Adrenal gland (tissue), 12 donors: ENCODE measurements around the gene PDE6B. TPM values are rescaled to one million over a fixed set of nuclear protein-coding genes. Genes with fewer than 3 reads are reported as not detected.

Experiments used
- DNase-seq, 7 donors: peaks; one replicate each; pipeline ENCODE4 v3.0.0-alpha.2; 2019 to 2020
- H3K27ac ChIP-seq, 5 donors: fragments of 200-600 bp; sonication (generic) in 4 of 5; 1 replicate in 3 of 5; 2 replicates in 2 of 5; pipeline versions ENCODE4 v1.5.1 to v1.8.0; 2016 to 2020; ENCODE audit warnings: mild to moderate bottlenecking in 1 of 5
- H3K27me3 ChIP-seq: fragments of 200-600 bp; 2 replicates; pipeline ENCODE4 v1.8.0; 2021
- H3K36me3 ChIP-seq, 2 donors: fragments of 200-600 bp; replicated peaks in 1 of 2; 1 replicate in 1 of 2; 2 replicates in 1 of 2; pipeline versions ENCODE4 v1.5.1 to v1.8.0; 2018 to 2022
- H3K4me1 ChIP-seq, 2 donors: fragments of 200-600 bp; replicated peaks in 1 of 2; 1 replicate in 1 of 2; 2 replicates in 1 of 2; pipeline versions ENCODE4 v1.5.1 to v1.8.0; 2018 to 2021
- H3K4me3 ChIP-seq, 4 donors: fragments of 200-600 bp; sonication (generic) in 3 of 4; one replicate each; pipeline ENCODE4 v1.5.1; 2016 to 2018
- H3K9me3 ChIP-seq, 3 donors: fragments of 200-600 bp; sonication (generic) in 1 of 3; replicated peaks in 1 of 3; 1 replicate in 2 of 3; 2 replicates in 1 of 3; pipeline versions ENCODE4 v1.5.1 to v1.8.0; 2016 to 2021
- CTCF ChIP-seq, 6 experiments: fragments of 450-650 bp in 4 of 6; fragments of 200-600 bp in 2 of 6; sonication (generic) in 1 of 6; IDR thresholded peaks; 1 replicate in 5 of 6; 2 replicates in 1 of 6; pipeline versions ENCODE4 v1.5.1 to v1.8.0; 2016 to 2021; ENCODE audit warnings: antibody characterized with exemption in 6 of 6, mild to moderate bottlenecking in 2 of 6, moderate library complexity in 1 of 6
- POLR2A ChIP-seq, 2 donors: fragments of 450-650 bp; IDR thresholded peaks; one replicate each; pipeline ENCODE4 v1.6.1; 2017; ENCODE audit warnings: antibody characterized with exemption in 2 of 2, mild to moderate bottlenecking in 2 of 2, moderate library complexity in 1 of 2
- WGBS, 4 donors: extraction: QIAGEN DNeasy Blood & Tissue Kit in 2 of 4; methylation state at CpG; one replicate each; pipeline versions ENCODE4 v1.1.5 to v1.1.7; 2013 to 2017; 5-methylcytosine and 5-hydroxymethylcytosine counted together
- intact Hi-C, 2 donors: fragments of 100-400 bp; cut with DNase I; formaldehyde crosslinking; loops; one replicate each; pipeline versions ENCODE4 v1.14.1 to v1.15.0; 2022 to 2023
- polyA plus RNA-seq, 3 donors: library from polyadenylated mRNA; stranded (reverse); fragments of 200-250 nt in 2 of 3; fragments of 350-450 nt in 1 of 3; fragmentation: Illumina TruSeq in 1 of 3; extraction: RNeasy Lipid Tissue Mini Kit (QIAGEN cat#74804) in 1 of 3; gene quantifications; one replicate each; pipeline ENCODE4 v1.2.3, GENCODE V29; 2013 to 2014
- total RNA-seq, 9 donors: library from RNA; depleted of rRNA in 4 of 9; stranded (reverse); fragments of >200 nt in 4 of 9; fragments of 120-200 nt in 1 of 9; fragmentation: NEBNext Ultra II Directional in 1 of 9; extraction: Animal tissue kit (Norgen Biotek cat#: 25700) in 1 of 9; gene quantifications; one replicate each; pipeline versions ENCODE4 v1.1.0 to v1.2.4, GENCODE V29; 2013 to 2023
- donor health status: healthy with polysubstance abuse.
- donor health status: Bipolar disorder and iron deficiency.
- donor health status: DM: yes; HTN: yes; CAD: no.
- donor health status: DM: no; HTN: no; CAD: no.
- donor health status: DM: no; HTN: no; CAD: no.
- donor health status: DM: yes; HTN: yes; CAD: no.

The PDE6B gene
- total and polyA plus RNA-seq, 12 donors, result 0.68 to 26.6 (median 1.9) TPM; not detected in 2

GRCh38 chr4:613126-613525 lies 12.2 kb upstream of the PDE6B start:
- no peak for DNase-seq

GRCh38 chr4:616091-616490 lies 9.3 kb upstream of the PDE6B start:
- H3K27me3 ChIP-seq, result peaks cover 11% of the 10 kb centered on the region
- H3K27ac ChIP-seq, result no peak overlapping the region
- no peaks in the 10 kb centered on the region for H3K36me3 ChIP-seq
- H3K4me1 ChIP-seq, result no peaks in the 10 kb centered on the region
- H3K9me3 ChIP-seq, result no peaks in the 10 kb centered on the region
- DNase-seq, result no peak
- 63 to 76% (median 71%) methylated on average over 1 of the region's 1 CpG for WGBS, 4 donors
- TF ChIP-seq POLR2A (IDR thresholded peaks at IDR 0.05) (no peak), CTCF (IDR thresholded peaks at IDR 0.05) (no peak)
- intact Hi-C loops, result no loop called here
- no peak overlapping the region for H3K4me3 ChIP-seq

More at GRCh38 chr4:613126-613525, 12.2 kb upstream of the PDE6B start:
- WGBS, 4 donors, result 71 to 83% (median 77%) methylated on average over 7 to 9 of the region's 9 CpGs
- Histone ChIP-seq H3K27me3 (peaks cover 11% of the 10 kb centered on the region), H3K27ac (no peak overlapping the region), H3K36me3 (no peaks in the 10 kb centered on the region), H3K4me3 (no peak overlapping the region), H3K4me1 (no peaks in the 10 kb centered on the region), H3K9me3 (no peaks in the 10 kb centered on the region)
- TF ChIP-seq POLR2A (IDR thresholded peaks at IDR 0.05), result no peak
- no peak for TF ChIP-seq CTCF (IDR thresholded peaks at IDR 0.05)
- intact Hi-C loops, result no loop called here

GRCh38 chr4:616911-617643 lies 8.3 kb upstream of the PDE6B start:
- Histone ChIP-seq H3K9me3 (no peaks in the 10 kb centered on the region), H3K4me1 (no peaks in the 10 kb centered on the region), H3K36me3 (no peaks in the 10 kb centered on the region), H3K27me3 (peaks cover 10% of the 10 kb centered on the region), H3K4me3 (no peak overlapping the region), H3K27ac (no peak overlapping the region)
- intact Hi-C loops, result no loop called here
- DNase-seq, result no peak
- TF ChIP-seq CTCF (IDR thresholded peaks at IDR 0.05), result no peak
- 91 to 97% (median 93%) methylated on average over 15 to 27 of the region's 27 CpGs for WGBS, 4 donors

GRCh38 chr4:617644-618641 lies 7.4 kb upstream of the PDE6B start:
- H3K9me3 ChIP-seq, result no peaks in the 10 kb centered on the region
- no peaks in the 10 kb centered on the region for H3K36me3 ChIP-seq
- TF ChIP-seq POLR2A (IDR thresholded peaks at IDR 0.05), result no peak
- TF ChIP-seq CTCF (IDR thresholded peaks at IDR 0.05), result no peak
- no peaks in the 10 kb centered on the region for H3K4me1 ChIP-seq
- H3K4me3 ChIP-seq, result no peak overlapping the region
- peaks cover 6% of the 10 kb centered on the region for H3K27me3 ChIP-seq
- intact Hi-C loops, result no loop called here
- WGBS, 4 donors, result 51 to 64% (median 57%) methylated on average over 10 to 18 of the region's 18 CpGs
- no peak for DNase-seq
- H3K27ac ChIP-seq, result no peak overlapping the region
